Limb (tissue), 2 donors: ENCODE results near the gene XXYLT1.

Experiments
- DNase-seq, 2 donors: peaks; one replicate each; pipeline ENCODE4 v3.0.0-alpha.2; 2016; ENCODE audit errors: extremely low spot score in 2 of 2

The XXYLT1 gene

GRCh38 chr3:195209083-195209846 is 61.7 kb downstream of the XXYLT1 start:
- no peak for DNase-seq

GRCh38 chr3:195208631-195209030 is 62.3 kb downstream of the XXYLT1 start:
- DNase-seq = no peak

- DNase-seq = no peak
These were observed 62.8 kb downstream of the XXYLT1 start for GRCh38 chr3:195208183-195208582.

GRCh38 chr3:195207731-195208130 is 63.2 kb downstream of the XXYLT1 start:
- no peak for DNase-seq

- DNase-seq = no peak
These were observed 63.9 kb downstream of the XXYLT1 start for GRCh38 chr3:195207056-195207455.

- peak; percentile 60 to 65 for DNase-seq
These were observed 66.4 kb downstream of the XXYLT1 start for GRCh38 chr3:195204360-195205163.

GRCh38 chr3:195203606-195204005 is 67.4 kb downstream of the XXYLT1 start:
- peak in 1 of 2 donors; percentile 25 for DNase-seq

- DNase-seq = no peak
These were observed 69.7 kb downstream of the XXYLT1 start for GRCh38 chr3:195201295-195201694.

GRCh38 chr3:195200010-195200822 is 70.7 kb downstream of the XXYLT1 start:
- no peak for DNase-seq

GRCh38 chr3:195198426-195199346 is 72.3 kb downstream of the XXYLT1 start:
- DNase-seq = no peak

- no peak for DNase-seq
These were observed 73.1 kb downstream of the XXYLT1 start for GRCh38 chr3:195197765-195198425.

GRCh38 chr3:195196266-195196665 is 74.7 kb downstream of the XXYLT1 start:
- peak in 1 of 2 donors; percentile 31 for DNase-seq

- peak in 1 of 2 donors; percentile 38 for DNase-seq
These were observed 75.4 kb downstream of the XXYLT1 start for GRCh38 chr3:195195321-195196209.

- DNase-seq = no peak
These were observed 76.3 kb downstream of the XXYLT1 start for GRCh38 chr3:195194559-195195206.

- no peak for DNase-seq
These were observed 79.4 kb downstream of the XXYLT1 start for GRCh38 chr3:195191580-195191979.

- DNase-seq = no peak
These were observed 81.1 kb downstream of the XXYLT1 start for GRCh38 chr3:195189821-195190220.

GRCh38 chr3:195188426-195188927 is 82.5 kb downstream of the XXYLT1 start:
- no peak for DNase-seq
